Right renal cortex interstitium (tissue), 3 donors: ENCODE data around the gene UGT1A3. TPM values are rescaled to one million over a fixed set of nuclear protein-coding genes. Genes with fewer than 3 reads are reported as not detected.
"Not testable (repeated sequence)": the region's sequence is repeated elsewhere in the genome, so short reads cannot be mapped to it uniquely, and the experiment has no call there.

Experiments
- DNase-seq, 3 donors: peaks; one replicate each; pipeline ENCODE4 v3.0.0-alpha.2; 2013; ENCODE audit warnings: low read depth in 3 of 3, low spot score in 2 of 3
- polyA plus RNA-seq, 3 donors: library from polyadenylated mRNA; unstranded; fragments of 120-200 nt; gene quantifications; one replicate each; pipeline ENCODE4 v1.2.1, GENCODE V29; 2013; ENCODE audit not compliant: insufficient read length in 3 of 3

Gene UGT1A3
- not detected for polyA plus RNA-seq

DNA sequence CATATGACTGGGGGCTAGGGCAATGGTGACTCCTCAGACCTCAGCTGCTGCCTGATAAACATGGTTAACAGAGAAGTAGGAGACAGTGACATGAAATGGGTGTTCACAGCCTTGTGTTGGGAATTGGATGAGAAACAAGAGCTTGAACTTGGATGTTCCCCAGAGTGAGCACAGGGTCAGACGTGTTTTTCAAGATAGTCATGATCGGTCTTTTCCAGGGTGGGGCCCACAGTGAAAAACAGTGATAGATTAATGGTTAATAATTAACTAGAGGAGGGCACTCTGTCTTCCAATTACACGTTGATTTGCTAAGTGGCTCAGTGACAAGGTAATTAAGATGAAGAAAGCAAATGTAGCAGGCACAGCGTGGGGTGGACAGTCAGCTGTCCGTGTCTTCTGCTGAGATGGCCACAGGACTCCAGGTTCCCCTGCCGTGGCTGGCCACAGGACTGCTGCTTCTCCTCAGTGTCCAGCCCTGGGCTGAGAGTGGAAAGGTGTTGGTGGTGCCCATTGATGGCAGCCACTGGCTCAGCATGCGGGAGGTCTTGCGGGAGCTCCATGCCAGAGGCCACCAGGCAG, at the start of gene UGT1A3:
UGT1A3 (plus strand) TSS at position 320 of the 579 bp plus-strand sequence; CDS start at position 405, 85 bp downstream.
- no peak for DNase-seq

DNA sequence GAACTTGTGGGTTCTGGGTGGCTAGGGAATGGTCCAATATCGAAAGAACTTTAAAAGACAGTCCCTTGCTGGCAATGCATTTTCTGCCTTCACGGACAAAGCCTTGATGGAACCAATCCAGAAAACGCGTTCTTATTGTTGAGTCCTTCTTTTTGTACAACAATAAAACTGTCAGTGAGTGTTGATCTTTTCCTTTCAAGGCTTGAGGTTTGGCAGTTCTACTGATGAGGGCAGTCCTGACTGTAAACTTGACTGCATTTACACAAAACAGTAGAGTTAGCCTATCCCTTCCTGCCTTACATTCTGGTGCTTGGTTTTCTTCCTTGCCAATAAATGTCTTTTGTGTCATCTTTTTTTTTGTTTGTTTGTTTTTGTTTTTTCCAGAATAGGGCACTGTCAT, 49.6 kb upstream of the UGT1A3 start:
- DNase-seq = no peak

GRCh38 chr2:233680361-233681045, 48.3 kb upstream of the UGT1A3 start:
- DNase-seq = no peak

GRCh38 chr2:233681521-233682099, 47.2 kb upstream of the UGT1A3 start, which contains the start of gene UGT1A7:
UGT1A7 (plus strand) TSS chr2:233681901; CDS start chr2:233681938, 37 bp downstream.
- no peak for DNase-seq

GRCh38 chr2:233684640-233685039, 44.2 kb upstream of the UGT1A3 start:
- no peak for DNase-seq

DNA sequence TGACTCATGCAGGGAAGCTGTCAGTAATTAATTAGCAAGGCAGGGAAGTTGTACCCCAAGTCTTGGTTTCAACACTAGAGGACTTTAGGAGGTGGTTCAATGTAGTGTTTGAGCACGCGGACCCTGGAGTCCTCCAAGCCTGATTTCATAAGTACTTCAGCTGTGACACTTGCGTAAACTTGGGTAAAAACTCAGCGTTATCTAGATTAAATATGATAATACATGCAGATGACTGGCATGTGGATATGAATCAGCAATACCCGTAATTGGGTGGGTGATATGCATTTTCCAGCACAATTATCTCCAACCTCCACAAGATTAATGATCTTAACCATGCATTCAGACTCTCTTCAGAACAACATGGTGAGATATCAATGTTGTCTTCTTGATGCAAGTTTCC, 41.9 kb upstream of the UGT1A3 start:
- DNase-seq = no peak

DNA sequence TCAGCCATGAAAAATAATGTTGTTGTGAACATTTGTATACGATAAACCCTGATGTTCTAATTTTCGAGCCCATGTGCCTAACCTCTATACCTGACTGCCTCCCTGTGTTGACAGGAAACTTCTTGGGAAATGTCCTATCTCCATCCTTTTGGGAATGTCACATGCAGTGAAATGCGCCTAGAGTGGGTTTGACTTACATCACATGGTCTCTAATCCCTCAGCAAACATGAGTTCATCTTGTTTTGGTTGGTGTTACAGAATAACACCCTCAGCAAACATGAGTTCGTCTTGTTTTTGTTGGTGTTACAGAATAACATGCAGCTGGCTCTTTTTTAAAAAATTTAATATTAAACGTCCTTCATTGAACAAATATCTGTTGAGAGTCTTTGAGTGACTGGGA, 40.5 kb upstream of the UGT1A3 start:
- DNase-seq = no peak

DNA sequence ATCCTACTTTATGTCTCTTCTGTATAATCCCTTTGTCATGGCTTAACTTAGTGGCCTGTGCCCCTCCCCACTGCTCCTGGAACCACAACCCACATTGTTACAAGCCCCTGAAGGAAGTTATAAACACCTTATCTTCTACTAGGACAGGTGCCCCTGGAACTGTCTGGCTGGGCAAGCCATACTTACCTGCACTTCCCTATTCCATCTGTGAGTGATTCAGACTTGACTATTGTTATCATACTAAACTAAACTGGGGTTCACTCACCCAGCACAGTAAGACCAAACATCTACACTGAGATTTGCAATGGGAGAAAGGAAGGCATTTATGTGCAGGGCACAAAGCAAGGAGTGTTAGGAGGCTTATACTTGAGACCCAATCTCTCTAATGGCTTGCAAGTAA, 39.8 kb upstream of the UGT1A3 start:
- no peak for DNase-seq

DNA sequence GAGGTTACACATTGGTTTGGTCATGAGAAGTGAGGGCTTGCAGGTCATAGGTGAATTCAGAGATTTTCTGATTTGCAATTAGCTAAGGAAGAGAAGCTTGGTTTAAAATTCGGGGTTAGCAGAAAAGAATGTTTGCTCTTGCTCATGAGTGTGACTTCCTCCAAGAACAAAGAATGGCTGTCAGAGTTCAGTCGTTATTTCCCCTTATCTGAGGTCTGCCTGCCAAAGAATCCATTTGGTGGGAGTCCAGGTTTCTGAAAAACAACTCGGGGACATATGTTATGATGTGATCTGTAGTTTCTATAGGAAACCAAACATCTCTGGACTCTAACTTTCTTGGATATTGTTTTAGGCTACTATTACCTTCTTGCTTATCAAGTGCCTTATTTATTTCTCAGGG, 39.3 kb upstream of the UGT1A3 start:
- DNase-seq = no peak

DNA sequence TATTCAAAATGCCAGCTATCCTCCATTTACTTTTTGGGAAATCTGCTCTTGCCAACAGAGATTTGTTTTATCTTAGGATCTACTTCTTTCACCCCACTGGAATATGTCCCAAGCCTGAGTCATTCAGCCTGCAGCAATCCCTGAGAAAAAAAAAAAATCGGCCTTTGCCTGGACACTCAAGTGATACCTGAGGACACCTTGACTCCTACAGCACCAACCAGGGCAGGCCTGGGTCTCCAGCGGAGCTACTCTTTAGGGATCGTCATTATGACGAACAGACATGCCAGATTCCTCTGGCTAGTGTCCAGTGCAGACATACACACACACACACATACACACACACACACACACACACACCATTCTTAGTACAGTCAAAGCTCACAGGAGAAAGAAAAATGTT, 38.4 kb upstream of the UGT1A3 start:
- DNase-seq = no peak

DNA sequence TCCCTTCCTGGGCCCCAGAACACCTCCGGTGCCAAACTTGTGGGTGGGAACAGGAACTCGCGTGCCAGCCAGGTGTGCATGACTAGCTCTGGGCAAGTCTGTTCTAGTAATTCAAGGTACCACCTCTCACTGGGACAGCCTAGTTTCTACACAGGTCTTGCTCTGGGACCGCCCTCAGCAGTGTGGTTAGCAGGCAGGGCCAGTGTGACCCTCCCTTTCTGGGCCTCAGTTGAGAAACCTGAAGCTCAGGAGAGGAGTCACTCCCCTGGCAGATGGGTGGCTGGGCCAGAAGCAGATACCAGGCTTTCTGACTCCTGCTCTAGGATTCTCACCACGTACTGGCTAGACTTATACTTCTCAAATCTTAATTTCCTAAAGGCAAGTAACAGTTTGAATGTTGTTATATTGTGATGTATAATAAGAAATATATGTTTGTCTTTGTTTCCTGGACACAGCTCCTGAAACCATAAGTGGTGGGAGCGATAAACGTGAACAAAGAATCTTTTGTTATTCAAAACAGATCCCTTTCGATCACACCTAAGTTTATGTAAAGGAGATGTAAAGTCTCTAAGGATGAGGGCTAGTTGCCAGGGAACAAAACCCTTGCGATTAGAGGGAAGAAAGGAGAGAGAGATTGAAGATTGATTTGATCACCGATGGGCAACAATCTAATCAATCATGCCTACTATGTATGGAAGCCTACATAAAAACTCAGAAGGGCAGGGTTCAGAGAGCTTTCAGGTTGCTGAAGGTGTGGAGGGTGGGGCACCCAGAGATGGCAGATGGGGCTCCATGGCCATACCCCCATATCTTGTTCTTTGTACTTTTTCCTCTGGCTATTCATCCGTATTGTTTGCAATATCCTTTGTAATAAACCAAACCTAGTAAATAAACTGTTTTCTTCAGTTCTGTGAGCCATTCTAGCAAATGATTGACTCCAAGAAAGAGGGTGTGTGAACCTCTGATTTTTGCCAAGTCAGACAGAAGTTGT, 37.1 kb upstream of the UGT1A3 start:
- DNase-seq = no peak

GRCh38 chr2:233692648-233693047, 36.2 kb upstream of the UGT1A3 start, which contains the start of gene UGT1A6:
UGT1A6 (plus strand) TSS chr2:233692890; CDS start chr2:233693005, 115 bp downstream.
- no peak for DNase-seq

DNA sequence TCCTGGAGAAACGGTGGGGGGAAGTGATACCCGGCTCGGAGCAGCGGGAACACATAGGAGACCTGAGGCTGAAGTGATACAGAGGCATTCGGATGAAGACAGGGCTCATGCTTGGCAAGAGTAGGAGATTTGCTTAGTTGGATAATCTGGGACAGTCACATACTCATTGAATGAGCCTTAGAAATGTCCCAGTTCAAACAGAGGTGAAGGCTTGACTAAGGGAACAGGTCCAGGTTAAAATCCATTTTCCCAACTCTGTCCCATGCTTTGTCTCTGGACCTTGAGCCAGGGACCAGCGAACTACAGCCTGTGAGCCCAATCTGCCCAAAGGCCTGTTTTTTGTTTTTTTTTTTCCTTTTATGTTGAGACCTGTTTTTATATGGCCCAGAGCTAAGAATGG, 34.9 kb upstream of the UGT1A3 start:
- DNase-seq = no peak

DNA sequence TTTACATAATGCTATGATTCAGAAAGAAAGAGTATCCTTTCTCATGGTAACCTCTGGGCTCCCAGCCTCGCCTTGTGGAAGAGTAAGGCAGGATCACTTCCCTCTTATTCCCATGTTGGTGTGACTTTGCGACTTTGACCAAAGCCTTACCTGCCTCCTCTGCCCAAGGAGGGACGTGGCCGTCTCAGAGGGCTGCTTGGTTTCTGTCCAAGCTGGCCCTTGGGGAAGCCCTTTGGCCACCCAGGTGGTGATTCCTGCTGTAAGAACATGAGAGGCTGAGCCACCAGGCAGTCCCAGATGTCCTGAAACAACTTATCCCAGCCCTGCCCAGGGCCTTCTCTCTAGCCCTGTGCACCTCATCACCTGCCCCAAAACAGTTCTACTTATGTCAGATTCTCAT, 30.1 kb upstream of the UGT1A3 start:
- DNase-seq = no peak

GRCh38 chr2:233699424-233700027, 29.3 kb upstream of the UGT1A3 start:
- DNase-seq = no peak

GRCh38 chr2:233700028-233700635, 28.7 kb upstream of the UGT1A3 start:
- DNase-seq = no peak

DNA sequence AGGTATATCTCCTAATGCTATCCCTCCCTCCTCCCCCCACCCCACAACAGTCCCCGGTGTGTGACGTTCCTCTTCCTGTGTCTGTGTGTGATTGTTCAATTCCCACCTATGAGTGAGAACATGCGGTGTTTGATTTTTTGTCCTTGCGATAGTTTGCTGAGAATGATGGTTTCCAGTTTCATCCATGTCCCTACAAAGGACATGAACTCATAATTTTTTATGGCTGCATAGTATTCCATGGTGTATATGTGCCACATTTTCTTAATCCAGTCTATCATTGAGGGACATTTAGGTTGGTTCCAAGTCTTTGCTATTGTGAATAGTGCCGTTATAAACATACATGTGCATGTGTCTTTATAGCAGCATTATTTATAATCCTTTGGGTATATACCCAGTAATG, 28.0 kb upstream of the UGT1A3 start:
- not testable (repeated sequence) for DNase-seq

DNA sequence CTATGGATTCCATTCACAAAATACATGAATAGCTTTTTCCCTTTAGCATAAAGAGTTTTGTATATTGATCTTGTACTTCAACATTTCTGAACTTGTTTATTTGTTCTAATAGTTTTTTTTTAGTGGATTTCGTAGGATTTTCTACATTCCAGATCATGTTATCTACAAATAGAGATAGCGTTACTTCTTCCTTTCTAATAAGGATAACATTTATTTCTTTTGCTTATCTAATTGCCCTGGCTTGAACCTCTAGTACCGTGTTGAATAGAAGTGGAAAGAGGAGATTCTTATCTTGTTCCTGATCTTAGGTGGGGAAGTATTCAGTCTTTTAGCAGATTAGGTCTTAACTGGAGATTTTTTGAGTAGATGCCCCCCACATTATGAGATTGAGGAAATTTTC, 26.6 kb upstream of the UGT1A3 start:
- DNase-seq = no peak

DNA sequence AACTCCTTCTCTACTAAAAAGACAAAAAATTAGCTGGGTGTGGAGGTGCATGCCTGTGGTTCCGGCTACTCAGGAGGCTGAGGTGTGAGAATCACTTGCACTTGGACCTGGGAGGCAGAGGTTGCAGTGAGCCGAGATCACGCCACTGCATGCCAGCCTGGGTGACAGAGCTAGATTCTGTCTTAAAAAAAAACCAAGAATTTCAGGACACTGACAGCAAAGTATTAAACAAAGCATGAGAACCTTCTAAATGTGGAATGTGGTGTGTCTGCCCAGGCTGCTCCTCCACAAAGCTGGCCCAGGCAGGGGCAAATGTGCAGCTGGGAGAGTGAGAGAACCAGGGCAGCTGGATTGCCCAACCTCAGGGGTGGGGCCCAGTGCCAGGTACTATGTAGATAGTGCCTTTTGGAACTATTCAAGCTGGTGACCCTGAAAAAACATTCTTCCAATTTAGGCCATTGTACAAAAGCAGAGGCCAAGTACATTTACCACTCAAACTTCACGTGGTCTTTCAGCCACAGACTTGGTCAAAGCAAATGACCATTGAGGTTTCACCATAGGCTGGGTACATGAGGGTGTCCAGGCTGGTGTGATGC, 22.8 kb upstream of the UGT1A3 start:
- DNase-seq = no peak

DNA sequence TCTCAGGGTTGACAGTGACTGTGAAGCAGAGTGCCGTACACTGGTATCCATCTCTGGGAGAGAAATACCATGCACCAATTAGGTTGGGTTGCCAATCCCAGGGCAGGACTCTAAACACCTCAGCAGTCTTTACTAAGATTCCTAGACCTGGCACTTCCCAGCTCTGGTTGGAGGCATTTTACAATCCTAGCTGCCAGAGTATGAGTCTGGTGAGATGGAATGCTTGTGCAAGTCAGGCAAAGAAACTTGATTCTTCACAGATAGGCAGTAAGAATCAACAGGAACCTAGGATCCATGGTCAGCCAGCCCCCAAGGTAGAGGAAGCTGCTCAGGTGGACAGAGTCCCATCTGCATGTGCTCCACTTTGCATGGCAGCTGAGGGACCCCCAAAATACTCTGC, 22.1 kb upstream of the UGT1A3 start:
- DNase-seq = no peak
